ENCODE data around the gene STAT4.

Gene STAT4

DNA sequence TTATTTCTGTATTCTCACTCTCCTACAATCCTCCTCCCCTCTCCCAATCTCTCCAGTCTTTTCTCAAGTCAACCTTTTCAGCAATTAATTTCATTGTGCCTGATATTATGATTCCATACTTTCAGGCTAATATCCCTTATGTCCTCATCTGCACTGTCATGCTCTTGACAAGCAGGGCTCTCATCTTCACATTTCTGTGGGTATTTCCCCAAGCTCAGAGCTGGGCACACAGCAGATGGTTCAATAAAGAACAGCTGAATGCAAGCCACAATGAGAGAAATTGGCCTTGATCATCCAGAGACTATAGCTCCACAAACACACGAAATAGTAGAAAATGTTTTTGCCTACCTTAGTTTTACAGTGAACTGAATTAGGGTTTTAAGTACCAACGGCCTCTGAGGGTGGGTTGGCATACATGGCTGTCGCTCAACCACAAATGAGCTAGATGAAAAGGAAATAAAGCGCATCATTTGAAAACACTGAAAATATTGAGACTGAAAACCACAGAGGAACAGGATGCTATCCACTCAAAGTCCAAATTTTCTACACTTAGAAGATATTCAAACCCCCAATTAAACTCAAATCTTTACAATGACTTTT is 89.3 kb downstream of the STAT4 start:
- no peak for DNase-seq (ENCODE audit: low read depth)
- no peak overlapping the region for H3K4me3 ChIP-seq (ENCODE audit: low read depth, low read length)

DNA sequence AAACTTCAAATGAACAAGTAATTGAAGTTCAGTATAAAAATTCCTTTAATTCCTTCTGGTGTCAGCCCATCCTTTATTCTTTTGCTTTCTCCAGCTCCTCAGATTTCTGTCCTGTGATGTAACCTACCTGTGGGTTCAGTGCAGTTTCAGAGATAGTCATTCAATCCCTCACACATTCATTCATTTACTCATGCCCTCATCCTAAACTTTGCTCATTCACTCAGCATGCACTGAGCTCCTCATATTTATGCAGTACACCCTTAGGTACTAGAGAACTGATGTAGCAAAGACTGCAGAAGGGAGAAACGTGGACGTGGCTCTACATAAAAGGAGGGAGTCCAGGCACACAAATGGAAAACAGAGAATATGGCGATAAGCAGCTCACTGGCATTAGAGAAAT is 91.5 kb downstream of the STAT4 start:
- no peak overlapping the region for H3K4me3 ChIP-seq (ENCODE audit: low read depth, low read length)
- DNase-seq (ENCODE audit: low read depth) = no peak

DNA sequence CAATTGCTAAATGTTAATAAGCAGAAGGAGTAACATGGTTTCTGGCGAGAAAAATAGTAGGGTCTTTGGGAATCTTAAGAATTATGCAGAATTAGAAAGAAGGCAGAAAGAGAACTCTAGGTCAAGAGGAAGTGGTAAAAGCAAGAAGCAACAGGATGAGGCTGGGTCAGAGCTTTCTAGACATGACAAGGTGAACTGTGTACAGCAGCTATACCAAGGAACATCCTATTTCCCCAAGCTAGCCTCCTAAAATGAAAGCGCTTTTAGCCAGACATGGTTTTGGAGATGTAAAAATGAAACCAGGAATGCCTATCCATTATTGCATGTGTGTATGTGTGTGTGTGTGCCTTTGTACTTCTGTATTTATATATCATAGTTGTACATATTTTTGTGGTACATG is 94.6 kb downstream of the STAT4 start:
- DNase-seq (ENCODE audit: low read depth) = no peak
- H3K4me3 ChIP-seq (ENCODE audit: low read depth, low read length) = no peak overlapping the region

DNA sequence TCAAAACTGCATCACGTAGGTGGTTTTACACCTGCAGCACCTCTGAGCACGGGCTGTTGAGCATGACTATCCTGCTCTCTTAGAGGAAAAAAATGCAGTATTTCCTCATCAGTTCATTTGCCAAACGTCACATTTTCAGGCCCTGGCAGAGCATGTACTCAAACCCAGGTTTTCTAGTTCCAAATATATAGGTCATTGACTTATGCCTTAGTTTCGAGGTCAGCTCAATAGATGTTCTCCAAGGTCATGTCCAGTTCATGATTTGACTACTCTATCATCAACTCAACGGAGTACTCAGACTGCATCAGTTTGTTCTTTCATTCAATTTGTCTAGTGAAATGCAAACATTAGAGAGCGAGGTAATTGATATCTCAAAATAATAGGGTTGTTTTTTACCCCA is 97.5 kb downstream of the STAT4 start:
- DNase-seq (ENCODE audit: low read depth) = no peak
- no peak overlapping the region for H3K4me3 ChIP-seq (ENCODE audit: low read depth, low read length)

DNA sequence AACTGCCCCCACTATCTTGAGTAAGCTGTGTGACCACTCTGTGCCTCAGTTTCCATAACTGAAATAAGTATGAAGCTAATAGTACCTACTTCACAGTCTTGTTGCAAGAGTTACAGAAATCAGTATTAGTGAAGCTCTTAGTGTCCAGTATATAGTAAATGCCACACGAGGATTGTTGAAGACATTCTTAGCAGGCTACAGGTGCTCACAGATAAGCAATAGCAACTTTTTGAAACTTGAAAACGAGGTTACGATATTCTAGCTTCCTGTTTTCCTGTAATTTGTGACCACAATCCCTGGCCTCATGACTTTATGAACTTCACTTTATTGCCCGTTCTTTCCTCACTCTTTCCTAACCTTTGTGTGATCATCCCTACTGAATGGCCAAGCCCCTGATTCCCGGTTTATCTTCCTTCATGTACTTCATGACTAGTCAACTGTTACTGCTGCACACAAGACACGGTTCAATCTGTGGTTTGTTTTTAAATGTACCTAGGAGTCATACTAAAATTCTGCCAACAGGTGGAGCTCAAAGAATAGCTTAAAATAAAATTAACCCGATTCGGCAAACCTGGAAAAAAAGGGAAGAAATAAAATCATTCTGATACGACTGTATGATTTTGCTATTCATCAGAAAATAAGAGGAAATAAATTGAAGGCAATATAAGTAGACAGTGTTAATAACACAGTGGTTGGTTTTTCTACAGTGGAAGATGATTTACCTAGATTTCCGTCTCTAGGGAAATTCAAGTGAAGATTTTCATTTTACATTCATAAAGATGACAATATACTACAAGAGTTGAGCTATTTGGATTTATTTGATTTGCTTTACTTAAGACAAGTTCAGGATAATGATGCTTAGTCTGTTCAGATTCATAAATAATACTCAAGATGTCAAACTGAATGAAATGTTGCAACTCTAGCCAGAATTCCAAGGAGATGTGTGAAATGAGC is 98.7 kb downstream of the STAT4 start:
- H3K4me3 ChIP-seq (ENCODE audit: low read depth, low read length) = no peak overlapping the region
- no peak for DNase-seq (ENCODE audit: low read depth)

DNA sequence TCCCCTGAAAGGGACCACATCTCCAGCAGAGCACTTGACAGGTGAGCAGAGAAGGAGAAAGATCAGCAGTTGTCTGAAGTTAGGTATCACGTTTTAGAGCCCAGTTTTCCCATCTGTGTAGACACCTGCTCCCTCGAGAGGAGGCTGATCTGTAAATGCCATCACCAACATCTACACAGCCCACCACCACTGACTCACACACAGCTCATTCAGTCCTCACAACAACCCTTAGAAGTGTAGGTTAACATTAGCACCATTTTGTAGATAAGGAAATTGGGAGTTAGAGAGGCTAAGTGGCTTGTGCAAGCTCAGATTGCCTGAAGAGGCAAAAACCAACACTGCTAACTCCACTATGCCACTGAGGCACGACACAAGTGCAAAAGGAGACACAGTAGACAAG is 99.6 kb downstream of the STAT4 start:
- no peak overlapping the region for H3K4me3 ChIP-seq (ENCODE audit: low read depth, low read length)
- no peak for DNase-seq (ENCODE audit: low read depth)

DNA sequence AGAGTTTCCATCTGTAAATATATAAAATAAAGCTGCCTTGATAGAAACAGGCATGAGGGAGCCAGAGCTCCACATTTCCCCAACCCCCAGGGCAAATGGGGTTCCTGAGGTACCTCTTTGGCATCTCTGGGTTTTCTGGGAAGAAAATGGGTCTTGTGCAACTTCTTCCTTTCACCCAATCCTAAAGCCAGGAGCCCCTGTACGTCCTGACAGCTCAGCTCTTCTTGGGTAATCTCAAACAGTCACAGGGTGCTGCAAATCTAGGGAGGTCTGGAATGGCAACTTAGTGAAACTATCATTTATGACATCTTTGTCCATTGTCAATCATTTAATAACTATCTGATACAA is 100.2 kb downstream of the STAT4 start:
- H3K4me3 ChIP-seq (ENCODE audit: low read depth, low read length) = no peak overlapping the region
- peak; percentile 87 for DNase-seq (ENCODE audit: low read depth)

DNA sequence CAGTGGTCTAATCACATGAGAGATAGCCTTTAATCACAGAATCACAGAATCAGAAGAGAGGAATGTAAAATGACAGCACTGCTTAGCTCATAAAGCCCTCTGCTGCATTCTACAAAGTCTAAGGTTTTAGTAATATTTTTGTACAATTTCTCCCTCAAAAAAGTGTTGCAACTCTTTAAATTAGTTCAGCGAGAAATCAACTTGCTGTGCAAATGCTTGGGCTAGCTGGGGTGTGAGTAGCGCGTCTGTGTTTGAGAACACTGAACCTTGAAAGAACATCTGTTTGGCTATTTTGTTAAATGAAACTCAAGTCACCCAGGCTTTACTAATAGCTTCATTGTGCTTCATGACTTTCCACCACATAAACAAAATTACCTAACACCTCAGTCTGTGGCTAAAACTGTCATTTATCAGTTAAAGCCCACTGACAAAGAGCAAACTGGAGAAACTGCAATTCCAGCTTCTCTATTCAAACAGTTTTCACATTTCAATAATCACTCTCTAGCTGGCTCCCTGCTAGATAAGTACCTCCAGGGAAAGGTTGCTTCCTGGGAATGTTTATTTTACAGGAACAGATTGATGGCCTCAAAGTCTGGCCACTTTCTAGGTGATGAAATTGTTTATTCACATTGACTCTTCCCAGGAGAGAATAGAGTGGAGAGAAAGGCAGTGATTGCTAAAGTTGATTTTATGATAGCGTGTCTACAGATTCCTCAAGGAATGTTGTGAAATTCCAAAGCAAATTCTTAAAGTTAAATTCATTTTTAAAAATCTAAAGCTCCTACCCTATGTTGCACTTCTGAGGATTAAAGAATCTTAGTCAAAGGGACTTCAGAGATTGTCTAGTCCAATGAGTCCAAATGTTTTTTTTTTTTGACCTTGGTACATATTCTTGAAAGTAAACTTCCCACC is 100.8 kb downstream of the STAT4 start:
- DNase-seq (ENCODE audit: low read depth) = peak; percentile 89
- H3K4me3 ChIP-seq (ENCODE audit: low read depth, low read length) = no peak overlapping the region

DNA sequence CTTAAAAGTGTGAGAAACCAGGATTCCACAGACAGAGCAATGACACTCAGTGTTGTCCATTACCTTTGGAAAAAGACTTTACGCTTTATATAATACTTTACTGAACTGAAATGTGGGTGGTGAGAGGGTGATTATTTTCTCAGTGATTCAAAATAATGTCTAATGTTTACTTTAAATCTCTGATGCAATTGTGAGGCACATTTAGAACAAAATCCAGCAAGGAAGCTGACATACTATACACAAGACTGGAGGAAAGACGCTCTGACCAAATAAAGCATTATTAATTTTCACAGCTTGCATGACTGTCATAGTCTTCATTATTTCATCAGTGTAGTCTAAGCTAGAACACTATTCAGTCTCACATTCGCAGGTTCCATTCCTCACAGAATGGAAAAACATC is 102.7 kb downstream of the STAT4 start:
- peak; percentile 63 for DNase-seq (ENCODE audit: low read depth)
- no peak overlapping the region for H3K4me3 ChIP-seq (ENCODE audit: low read depth, low read length)

DNA sequence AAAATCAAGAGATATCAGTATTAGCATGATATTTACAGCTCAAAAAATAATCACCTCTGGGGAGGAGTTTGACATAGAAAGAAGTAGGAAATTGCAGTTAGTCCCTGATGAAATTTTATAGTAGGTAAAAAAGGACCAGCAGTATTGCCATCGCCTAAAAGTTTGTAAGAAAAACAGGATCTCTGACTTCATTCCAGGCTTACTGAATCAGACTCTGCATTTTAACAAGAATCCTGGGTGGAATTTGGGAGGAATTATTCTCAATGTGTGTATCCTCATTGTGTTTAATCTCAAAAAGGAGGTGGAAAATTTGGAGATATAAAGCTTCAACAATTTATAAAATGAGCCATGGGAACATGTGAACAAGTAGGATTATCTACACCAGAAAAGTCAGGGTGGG is 105.7 kb downstream of the STAT4 start:
- DNase-seq (ENCODE audit: low read depth) = no peak
- H3K4me3 ChIP-seq (ENCODE audit: low read depth, low read length) = no peak overlapping the region

DNA sequence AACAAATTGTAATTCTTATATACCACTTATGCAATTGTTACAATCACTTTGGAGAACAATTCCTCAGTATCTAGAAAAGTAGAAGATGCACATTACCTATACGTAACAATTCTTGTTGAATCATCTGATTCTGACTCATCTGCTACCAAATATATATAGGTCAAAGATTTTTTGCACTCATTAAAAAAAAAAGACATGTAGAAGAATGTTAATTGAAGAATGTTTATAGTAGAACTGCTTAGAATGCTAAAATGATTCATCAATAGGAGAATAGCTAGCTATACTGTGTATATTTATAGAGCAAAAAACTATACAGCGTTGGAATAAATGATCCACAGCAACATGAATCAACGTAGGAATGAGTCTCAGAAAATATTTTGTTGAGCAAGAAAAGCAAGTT is 107.4 kb downstream of the STAT4 start:
- DNase-seq (ENCODE audit: low read depth) = peak; percentile 65
- no peak overlapping the region for H3K4me3 ChIP-seq (ENCODE audit: low read depth, low read length)

DNA sequence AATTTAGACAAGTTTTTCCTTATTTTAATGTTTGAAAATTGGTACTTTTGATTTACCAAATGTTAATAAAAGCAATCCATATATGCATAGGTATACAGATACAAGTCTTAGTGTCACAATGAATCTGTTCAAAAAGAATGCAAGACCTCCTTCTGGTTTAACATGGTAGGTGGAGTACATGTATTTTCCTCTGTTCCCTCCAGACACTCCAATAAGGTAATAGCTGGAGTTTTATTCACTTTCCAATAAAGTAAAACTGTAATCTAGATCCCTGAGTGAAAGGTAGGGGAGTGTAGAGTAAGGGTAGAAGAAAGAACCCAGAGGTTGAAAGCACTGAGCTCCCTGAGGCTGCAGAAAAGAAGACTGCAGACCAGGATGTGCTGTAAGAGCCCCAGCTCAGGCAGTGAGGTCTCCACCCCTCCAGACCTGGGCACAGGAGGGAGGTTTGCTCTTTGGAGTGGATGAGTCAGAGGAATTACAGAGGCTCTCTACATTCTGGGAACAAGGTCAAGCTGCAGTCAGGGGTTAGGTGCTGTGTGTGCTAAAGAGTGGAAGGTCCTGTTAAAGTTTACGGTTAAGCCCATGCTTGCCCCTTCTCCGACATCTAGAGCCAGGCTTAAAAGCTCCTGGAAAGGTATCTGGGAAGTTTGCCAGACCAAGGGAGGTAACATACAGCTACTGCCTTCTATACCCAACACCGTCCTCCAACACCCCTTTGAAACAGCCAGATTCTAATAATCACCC is 109.2 kb downstream of the STAT4 start:
- H3K4me3 ChIP-seq (ENCODE audit: low read depth, low read length) = no peak overlapping the region
- DNase-seq (ENCODE audit: low read depth) = no peak

DNA sequence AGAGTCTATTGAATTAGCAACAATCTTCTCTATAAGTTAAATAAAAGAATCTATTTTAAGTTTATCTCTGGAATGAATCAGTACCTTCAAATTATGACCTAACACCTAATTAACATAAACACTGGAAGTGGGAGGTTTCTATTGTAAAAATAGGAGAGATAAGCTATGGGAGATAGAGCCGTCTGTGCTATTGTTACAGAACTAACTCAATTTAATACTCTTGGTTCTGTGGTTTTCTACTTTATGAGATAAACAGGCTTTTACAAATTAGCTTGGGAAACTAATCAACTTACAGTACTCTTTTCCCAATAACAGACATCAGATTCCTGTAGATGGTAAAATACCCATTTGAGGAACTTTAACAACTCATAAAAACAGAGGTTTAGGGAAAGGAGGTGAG is 111.2 kb downstream of the STAT4 start:
- no peak for DNase-seq (ENCODE audit: low read depth)
- H3K4me3 ChIP-seq (ENCODE audit: low read depth, low read length) = no peak overlapping the region

DNA sequence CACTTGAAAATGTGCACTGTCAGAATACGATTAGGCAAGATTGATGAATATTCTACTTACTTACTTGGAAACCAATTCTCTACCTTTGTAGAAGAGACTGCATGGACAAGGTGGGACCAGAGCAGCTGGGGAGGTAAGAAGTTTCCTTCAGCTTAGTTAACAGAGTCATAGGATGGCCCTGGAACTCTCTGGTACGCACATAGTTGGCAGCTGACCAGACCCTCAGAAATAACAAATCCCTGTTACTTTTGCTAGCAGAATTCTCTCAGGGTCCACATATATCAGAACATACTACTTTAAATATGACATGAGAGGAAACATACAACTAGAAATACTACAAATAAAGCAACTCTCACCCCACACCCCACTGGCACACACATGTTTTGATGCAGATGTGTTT is 112.1 kb downstream of the STAT4 start:
- DNase-seq (ENCODE audit: low read depth) = no peak
- H3K4me3 ChIP-seq (ENCODE audit: low read depth, low read length) = no peak overlapping the region

DNA sequence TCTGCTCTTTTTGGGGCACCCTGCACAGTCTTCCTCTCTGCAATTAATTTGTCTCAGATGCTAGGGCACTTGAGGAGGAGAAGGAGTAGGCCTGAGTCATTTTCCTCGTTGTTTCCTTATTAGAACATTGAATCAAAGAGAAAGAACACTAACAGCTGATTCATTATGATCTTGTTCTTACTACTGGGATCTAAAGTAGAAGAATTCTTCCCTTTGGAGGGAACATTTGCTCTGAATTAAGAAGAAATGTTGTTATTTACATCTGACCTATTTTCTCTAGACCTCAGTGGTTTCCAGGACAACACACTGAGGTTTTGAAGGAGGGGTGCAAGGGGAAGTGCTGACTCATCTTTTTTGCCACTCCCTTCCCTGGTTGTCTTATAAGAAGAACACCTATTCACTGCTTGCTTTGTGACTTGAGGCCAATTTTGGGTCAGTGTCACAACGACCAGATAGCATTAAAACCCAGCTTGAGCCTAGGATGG is 112.5 kb downstream of the STAT4 start:
- no peak overlapping the region for H3K4me3 ChIP-seq (ENCODE audit: low read depth, low read length)
- DNase-seq (ENCODE audit: low read depth) = no peak

DNA sequence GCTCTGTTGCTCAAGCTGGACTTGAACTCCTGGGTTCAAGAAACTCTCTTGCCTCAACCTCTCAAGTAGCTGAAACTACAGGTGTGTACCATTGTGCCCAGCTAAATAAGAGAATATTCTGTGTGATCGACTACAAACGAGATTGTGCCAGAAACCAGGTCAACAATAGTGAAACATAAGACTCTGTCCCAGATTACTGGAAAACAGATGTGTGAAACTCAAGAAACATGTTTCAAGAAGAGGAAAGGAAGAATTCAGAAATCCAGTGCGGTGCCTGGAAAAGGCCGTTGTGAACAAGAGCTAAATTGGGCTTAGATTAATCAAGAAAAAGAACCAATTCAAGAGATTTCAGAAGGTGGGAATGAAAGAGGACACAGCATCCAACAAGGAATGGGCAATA is 113.4 kb downstream of the STAT4 start:
- no peak for DNase-seq (ENCODE audit: low read depth)
- H3K4me3 ChIP-seq (ENCODE audit: low read depth, low read length) = no peak overlapping the region

DNA sequence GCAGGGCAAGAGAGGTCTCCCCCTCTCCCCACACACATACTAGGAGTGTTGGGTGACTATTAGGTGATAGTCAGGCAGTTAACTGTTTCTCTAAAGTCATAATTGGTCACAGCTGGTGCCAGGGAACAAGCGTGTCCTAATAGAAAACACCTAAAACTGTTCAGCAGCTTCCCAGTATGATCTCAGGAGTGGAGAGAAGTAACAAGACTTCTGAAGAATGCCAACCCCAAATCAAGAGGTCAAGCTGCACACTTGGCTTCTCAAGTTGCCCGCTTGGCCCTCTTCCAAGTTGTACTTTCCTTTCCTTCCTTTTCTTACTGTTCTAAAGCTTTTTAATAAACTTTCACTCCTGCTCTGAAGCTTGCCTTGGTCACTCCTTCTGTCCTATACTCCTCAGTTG is 114.4 kb downstream of the STAT4 start:
- H3K4me3 ChIP-seq (ENCODE audit: low read depth, low read length) = no peak overlapping the region
- DNase-seq (ENCODE audit: low read depth) = no peak

DNA sequence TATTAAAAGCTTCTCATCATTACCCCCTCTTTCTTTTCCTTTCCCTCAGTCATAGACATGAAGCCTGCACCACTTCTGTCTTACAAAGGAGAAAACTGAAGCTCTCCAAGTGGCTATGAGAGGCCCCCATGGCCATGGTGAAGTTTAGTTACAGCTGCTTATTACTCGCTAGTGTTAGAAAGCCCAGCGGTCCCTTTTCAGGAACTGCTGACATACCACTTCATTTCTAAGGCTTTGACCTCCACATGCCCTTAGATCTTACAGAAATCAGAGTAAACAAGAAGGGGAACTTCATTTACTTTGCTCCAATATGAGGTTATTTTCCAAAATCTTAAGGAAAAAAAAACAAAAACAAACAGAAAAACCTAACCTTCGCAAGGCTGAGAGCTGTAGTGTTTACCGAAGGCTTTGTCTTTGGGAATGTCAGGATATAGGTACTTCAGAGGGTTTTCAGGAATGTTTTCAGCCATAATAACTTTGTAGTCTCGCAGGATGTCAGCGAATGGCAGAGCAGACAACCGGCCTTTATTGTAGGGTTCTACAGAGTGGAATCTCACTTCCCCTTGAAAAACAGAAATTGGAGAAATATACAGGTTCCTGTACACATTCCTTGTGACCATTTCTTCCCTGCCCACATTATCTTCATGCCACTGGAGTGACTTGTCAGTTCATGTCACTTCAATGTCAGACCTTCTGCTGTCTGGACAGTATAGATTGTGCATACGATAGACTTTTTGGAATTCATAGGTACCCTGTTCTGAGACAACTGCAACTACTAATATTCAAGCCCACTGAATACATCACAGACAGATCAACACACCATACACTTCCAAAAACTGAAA is 118.0 kb downstream of the STAT4 start:
- no peak overlapping the region for H3K4me3 ChIP-seq (ENCODE audit: low read depth, low read length)
- no peak for DNase-seq (ENCODE audit: low read depth)

DNA sequence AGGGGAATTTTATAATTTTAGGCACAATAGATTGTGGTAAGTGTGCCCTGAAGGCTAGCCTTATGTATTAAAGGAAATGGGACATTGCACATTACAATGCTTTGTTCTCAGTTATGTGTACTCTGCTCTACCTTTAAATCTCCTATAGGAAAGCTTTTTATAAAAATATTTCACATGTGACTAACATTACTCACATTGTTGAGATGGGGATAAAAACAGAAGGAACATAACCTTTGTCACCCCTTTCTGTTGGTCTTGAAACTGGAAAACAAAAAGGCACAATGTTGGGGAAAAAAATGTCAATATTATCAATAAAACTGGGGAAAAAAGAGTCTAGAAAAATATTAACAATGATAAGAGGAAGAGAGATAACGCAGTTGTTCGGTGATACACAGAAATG is 119.5 kb downstream of the STAT4 start:
- no peak overlapping the region for H3K4me3 ChIP-seq (ENCODE audit: low read depth, low read length)
- DNase-seq (ENCODE audit: low read depth) = no peak

Data from skeletal muscle cell (primary cell).